Gastroesophageal sphincter (tissue), 4 donors: ENCODE data around the gene SPRY2. TPM values are rescaled to one million over a fixed set of nuclear protein-coding genes. Genes with fewer than 3 reads are reported as not detected.

Experiments used
- ATAC-seq: fragments of 150-250 bp; one replicate; pipeline ENCODE4 v1.9.1; 2016; ENCODE audit warnings: mild to moderate bottlenecking, moderate library complexity
- H3K27ac ChIP-seq, 4 donors: fragments of 200-600 bp; sonication (generic) in 3 of 4; 1 replicate in 3 of 4; 2 replicates in 1 of 4; pipeline ENCODE4 v1.5.1; 2016 to 2019
- H3K27me3 ChIP-seq: fragments of 200-600 bp; sonication (generic); one replicate; pipeline ENCODE4 v1.5.1; 2019
- H3K36me3 ChIP-seq, 2 donors: fragments of 200-600 bp; sonication (generic); one replicate each; pipeline ENCODE4 v1.5.1; 2019; ENCODE audit warnings: control low read depth in 1 of 2
- H3K4me1 ChIP-seq, 3 donors: fragments of 200-600 bp; sonication (generic); 1 replicate in 2 of 3; 2 replicates in 1 of 3; pipeline ENCODE4 v1.5.1; 2016 to 2019; ENCODE audit warnings: control low read depth in 2 of 3
- H3K4me3 ChIP-seq, 2 donors: fragments of 200-600 bp; sonication (generic); one replicate each; pipeline ENCODE4 v1.5.1; 2019; ENCODE audit warnings: mild to moderate bottlenecking in 1 of 2, moderate library complexity in 1 of 2
- H3K9me3 ChIP-seq, 3 donors: fragments of 200-600 bp; sonication (generic); one replicate each; pipeline ENCODE4 v1.5.1; 2017 to 2019; ENCODE audit warnings: control low read depth in 2 of 3
- CTCF ChIP-seq, 4 experiments: fragments of 200-600 bp in 2 of 4; fragments of 450-650 bp in 2 of 4; sonication (generic) in 1 of 4; IDR thresholded peaks; one replicate each; pipeline ENCODE4 v1.5.1; 2017 to 2019; ENCODE audit warnings: antibody characterized with exemption in 4 of 4, mild to moderate bottlenecking in 2 of 4, moderate library complexity in 2 of 4
- EP300 ChIP-seq: sonication (generic); formaldehyde crosslinking; IDR thresholded peaks from one replicate; pipeline ENCODE4 v1.6.1; 2017; ENCODE audit warnings: antibody characterized with exemption, mild to moderate bottlenecking
- POLR2A ChIP-seq, 2 donors: fragments of 450-650 bp; IDR thresholded peaks; one replicate each; pipeline ENCODE4 v1.6.1; 2017; ENCODE audit warnings: antibody characterized with exemption in 2 of 2, mild to moderate bottlenecking in 2 of 2, moderate library complexity in 1 of 2
- POLR2AphosphoS5 ChIP-seq: sonication (generic); formaldehyde crosslinking; IDR thresholded peaks from one replicate; pipeline ENCODE4 v1.6.1; 2017; ENCODE audit warnings: antibody characterized with exemption
- WGBS, 2 donors: methylation state at CpG; one replicate each; pipeline ENCODE4 v1.1.5; 2018; ENCODE audit warnings: low coverage in 1 of 2; 5-methylcytosine and 5-hydroxymethylcytosine counted together
- small RNA-seq, 4 donors: library from RNA; depleted of rRNA; stranded (forward); fragments of <200 nt; gene quantifications; one replicate each; pipeline ENCODE3, GENCODE V24; 2016
- total RNA-seq, 4 donors: library from RNA; depleted of rRNA; stranded (reverse); fragments of >200 nt; gene quantifications; one replicate each; pipeline ENCODE4 v1.1.0, GENCODE V29; 2016

Gene SPRY2
- total RNA-seq, 4 donors from 2014 or later = 32.5 to 49.1 (median 47.9) TPM

GRCh38 chr13:80299046-80299445 lies 41.9 kb downstream of the SPRY2 start:
- no peak overlapping the region for H3K27ac ChIP-seq
- H3K4me3 ChIP-seq = no peak overlapping the region
- no peaks in the 10 kb centered on the region for H3K36me3 ChIP-seq
- H3K27me3 ChIP-seq = no peaks in the 10 kb centered on the region
- no peak for ATAC-seq
- no peaks in the 10 kb centered on the region for H3K4me1 ChIP-seq
- no peaks in the 10 kb centered on the region for H3K9me3 ChIP-seq
- TF ChIP-seq POLR2A (IDR thresholded peaks at IDR 0.05) = no peak
- TF ChIP-seq CTCF (IDR thresholded peaks at IDR 0.05) = no peak
- TF ChIP-seq POLR2AphosphoS5 = no peak
- TF ChIP-seq EP300 = no peak

- H3K4me1 ChIP-seq = no peaks in the 10 kb centered on the region
- no peaks in the 10 kb centered on the region for H3K27me3 ChIP-seq
- no peak for ATAC-seq
- H3K36me3 ChIP-seq = no peaks in the 10 kb centered on the region
- H3K9me3 ChIP-seq = no peaks in the 10 kb centered on the region
- H3K4me3 ChIP-seq = no peak overlapping the region
- 65 to 93% methylated on average over 2 of the region's 2 CpGs for whole genome bisulfite sequencing, 2 donors
- H3K27ac ChIP-seq = no peak overlapping the region
- no peak for TF ChIP-seq EP300
Observed at GRCh38 chr13:80297503-80297902, 43.4 kb downstream of the SPRY2 start.

GRCh38 chr13:80297094-80297493 lies 43.8 kb downstream of the SPRY2 start:
- no peaks in the 10 kb centered on the region for H3K9me3 ChIP-seq
- H3K36me3 ChIP-seq = no peaks in the 10 kb centered on the region
- H3K27ac ChIP-seq = no peak overlapping the region
- TF ChIP-seq POLR2AphosphoS5 (no peak), CTCF (IDR thresholded peaks at IDR 0.05) (no peak), EP300 (no peak), POLR2A (IDR thresholded peaks at IDR 0.05) (no peak)
- no peaks in the 10 kb centered on the region for H3K4me1 ChIP-seq
- H3K4me3 ChIP-seq = no peak overlapping the region
- no peaks in the 10 kb centered on the region for H3K27me3 ChIP-seq
- no peak for ATAC-seq

- WGBS, 2 donors = 73 to 77% methylated on average over 5 to 7 of the region's 7 CpGs
- no peak for ATAC-seq
- no peaks in the 10 kb centered on the region for H3K36me3 ChIP-seq
- H3K9me3 ChIP-seq = no peaks in the 10 kb centered on the region
- no peaks in the 10 kb centered on the region for H3K4me1 ChIP-seq
- H3K4me3 ChIP-seq = no peak overlapping the region
- TF ChIP-seq POLR2A (IDR thresholded peaks at IDR 0.05) = no peak
- H3K27ac ChIP-seq = no peak overlapping the region
- H3K27me3 ChIP-seq = no peaks in the 10 kb centered on the region
Observed at GRCh38 chr13:80296638-80297037, 44.3 kb downstream of the SPRY2 start.

GRCh38 chr13:80290591-80290990 lies 50.3 kb downstream of the SPRY2 start:
- TF ChIP-seq CTCF (IDR thresholded peaks at IDR 0.05) (no peak), POLR2AphosphoS5 (no peak), EP300 (no peak), POLR2A (IDR thresholded peaks at IDR 0.05) (no peak)
- Histone ChIP-seq H3K27ac (no peak overlapping the region), H3K27me3 (no peaks in the 10 kb centered on the region), H3K4me1 (no peaks in the 10 kb centered on the region), H3K36me3 (no peaks in the 10 kb centered on the region), H3K9me3 (no peaks in the 10 kb centered on the region), H3K4me3 (no peak overlapping the region)
- no peak for ATAC-seq
- WGBS, 2 donors = 82 to 100% methylated on average over 1 of the region's 1 CpG

Small RNA genes within 50 kb of the gene (small RNA-seq; reads per million reads assigned to genes)
- gene RNU6-61P = 0 reads per million in 4 donors
